ENCODE data around the gene PCSK2.

GRCh38 chr20:17460119-17460518, 233.3 kb downstream of the PCSK2 start:
- TF ChIP-seq POLR2A (IDR thresholded peaks at IDR 0.05; ENCODE audit: low read length) (no peak), GATA1 (IDR thresholded peaks at IDR 0.05; ENCODE audit: low read depth, low read length) (no peak)

Data from erythroblast (primary cell).